Stimulated activated CD4-positive, alpha-beta T cell treated with anti-CD3 and anti-CD28 coated beads, Interleukin-1b, Interleukin-23, amount 100 ng/mL, for 24 hours (primary cell): ENCODE data around the gene ZNF200.
A peak's percentile ranks its signal among the peaks of the same experiment; 100 is the strongest.
"Not testable (repeated sequence)": the region's sequence is repeated elsewhere in the genome, so short reads cannot be mapped to it uniquely, and the experiment has no call there.

Experiments used
- DNase-seq, 4 experiments: peaks; one replicate each; pipeline ENCODE4 v3.0.0-alpha.2; 2020; ENCODE audit warnings: low read depth in 4 of 4, low spot score in 1 of 4

The ZNF200 gene

GRCh38 chr16:3234857-3235561 lies at the start of gene ZNF200:
ZNF200 (minus strand) TSS chr16:3235158; CDS start chr16:3233755, 1,403 bp downstream.
- peak; percentile 85 to 92 (median 88) for DNase-seq

DNA sequence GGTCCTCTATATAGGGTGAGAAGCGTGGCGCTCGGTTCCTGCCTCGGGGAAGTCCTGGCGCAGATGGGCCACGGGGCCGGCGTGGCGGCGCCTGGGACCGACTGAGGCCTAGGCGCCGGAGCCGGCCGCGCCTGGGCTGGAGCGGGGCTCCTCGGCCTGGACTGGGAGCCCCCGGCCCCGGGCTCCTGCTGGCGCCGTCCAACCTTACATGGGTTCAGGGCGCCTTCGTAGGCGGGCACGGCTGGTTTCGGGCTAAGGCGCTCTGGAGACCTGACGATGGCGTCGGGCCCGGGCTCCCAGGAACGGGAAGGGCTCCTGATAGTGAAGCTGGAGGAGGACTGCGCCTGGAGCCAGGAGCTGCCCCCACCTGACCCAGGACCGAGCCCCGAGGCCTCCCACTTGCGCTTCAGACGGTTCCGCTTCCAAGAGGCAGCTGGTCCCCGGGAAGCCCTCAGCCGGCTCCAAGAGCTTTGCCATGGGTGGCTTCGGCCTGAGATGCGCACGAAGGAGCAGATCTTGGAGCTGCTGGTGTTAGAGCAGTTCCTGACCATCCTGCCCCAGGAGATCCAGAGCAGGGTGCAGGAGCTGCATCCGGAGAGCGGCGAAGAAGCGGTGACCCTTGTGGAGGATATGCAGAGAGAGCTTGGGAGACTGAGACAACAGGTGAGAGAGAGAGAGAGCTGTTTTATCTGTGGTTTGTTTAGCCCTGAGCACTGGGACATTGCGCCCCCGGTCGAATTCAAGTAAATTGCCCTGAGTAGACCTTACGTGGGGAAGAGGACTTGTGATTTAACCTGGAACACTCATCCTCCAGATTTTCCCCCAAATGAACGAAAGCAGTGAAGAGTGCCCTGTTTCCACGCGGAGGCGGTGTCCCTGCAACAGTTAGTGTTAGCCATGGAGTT lies 48.8 kb upstream of the ZNF200 start:
- DNase-seq: no peak

- peak; percentile 81 to 89 (median 84) for DNase-seq
Measured at GRCh38 chr16:3282730-3283542, 48.0 kb upstream of the ZNF200 start, which contains the start of gene ZNF263. ZNF263 (plus strand) TSS chr16:3283491; CDS start chr16:3283819, 328 bp downstream.

- no peak for DNase-seq
Measured at GRCh38 chr16:3282103-3282729, 47.3 kb upstream of the ZNF200 start.

DNA sequence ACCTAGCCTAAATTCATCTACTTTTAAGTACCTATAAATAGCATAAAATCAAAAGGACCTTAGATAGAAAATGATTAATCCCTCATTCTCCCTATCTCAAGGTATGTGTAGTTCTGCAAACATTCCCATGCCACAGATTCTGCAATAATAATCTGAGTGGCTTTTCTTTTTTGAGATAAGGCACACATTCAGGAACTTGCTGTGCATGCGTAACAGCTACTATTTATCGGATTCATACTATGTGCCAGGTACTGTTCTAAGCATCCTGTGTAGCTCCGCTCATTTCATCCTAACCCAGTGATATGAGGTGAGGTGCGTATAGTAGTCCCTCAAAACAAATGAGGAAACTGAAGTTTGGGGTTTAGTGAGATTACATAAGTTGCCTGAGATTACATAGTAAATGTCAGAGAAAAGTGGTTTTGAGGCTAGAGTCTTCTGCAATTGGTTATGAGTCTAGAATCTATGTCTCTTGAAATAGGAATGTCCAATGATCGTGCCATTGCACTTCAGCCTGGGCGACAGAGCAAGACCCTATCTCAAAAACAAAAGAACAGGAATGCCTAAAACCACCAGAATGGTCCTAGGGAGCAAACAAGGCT lies 46.4 kb upstream of the ZNF200 start:
- no peak for DNase-seq

DNA sequence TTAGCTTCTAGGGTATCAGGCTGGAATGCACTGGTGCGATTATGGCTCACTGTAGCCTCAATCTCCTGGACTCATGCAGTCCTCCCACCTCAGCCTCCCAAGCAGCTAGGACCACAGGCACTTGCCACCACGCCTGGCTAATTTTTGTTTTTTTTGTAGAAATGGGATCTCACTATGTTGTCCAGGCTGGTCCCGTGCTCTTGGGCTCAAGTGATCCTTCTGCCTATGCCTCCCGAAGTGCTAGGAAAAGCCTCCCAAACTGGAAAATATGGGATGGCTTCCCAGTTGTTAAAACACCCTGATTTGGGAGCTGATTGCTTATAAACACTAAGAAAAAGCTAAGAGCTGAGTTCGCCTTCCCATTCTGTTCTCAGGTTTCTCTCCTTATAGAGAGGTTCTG lies 41.7 kb upstream of the ZNF200 start:
- no peak for DNase-seq

GRCh38 chr16:3274947-3275346 lies 40.0 kb upstream of the ZNF200 start:
- DNase-seq: no peak

GRCh38 chr16:3274490-3274889 lies 39.5 kb upstream of the ZNF200 start:
- no peak for DNase-seq

DNA sequence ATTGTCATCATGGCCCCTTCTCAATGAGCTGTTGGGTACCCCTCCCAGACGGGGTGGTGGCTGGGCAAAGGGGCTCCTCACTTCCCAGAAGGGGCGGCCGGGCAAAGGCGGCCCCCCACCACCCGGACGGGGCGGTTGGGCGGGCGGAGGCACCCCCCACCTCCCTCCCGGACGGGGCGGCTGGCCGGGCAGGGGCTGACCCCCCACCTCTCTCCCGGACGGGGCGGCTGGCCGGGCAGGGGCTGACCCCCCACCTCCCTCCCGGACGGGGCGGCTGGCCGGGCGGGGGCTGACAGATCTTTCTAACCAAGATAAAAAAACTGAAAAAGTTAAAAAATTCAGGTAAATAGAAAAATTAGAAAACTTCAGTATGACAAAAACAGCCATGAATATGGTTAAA lies 36.3 kb upstream of the ZNF200 start:
- not testable (repeated sequence) for DNase-seq

GRCh38 chr16:3270718-3271117 lies 35.8 kb upstream of the ZNF200 start:
- DNase-seq: not testable (repeated sequence)

- no peak for DNase-seq
Measured at GRCh38 chr16:3268294-3268693, 33.3 kb upstream of the ZNF200 start.

DNA sequence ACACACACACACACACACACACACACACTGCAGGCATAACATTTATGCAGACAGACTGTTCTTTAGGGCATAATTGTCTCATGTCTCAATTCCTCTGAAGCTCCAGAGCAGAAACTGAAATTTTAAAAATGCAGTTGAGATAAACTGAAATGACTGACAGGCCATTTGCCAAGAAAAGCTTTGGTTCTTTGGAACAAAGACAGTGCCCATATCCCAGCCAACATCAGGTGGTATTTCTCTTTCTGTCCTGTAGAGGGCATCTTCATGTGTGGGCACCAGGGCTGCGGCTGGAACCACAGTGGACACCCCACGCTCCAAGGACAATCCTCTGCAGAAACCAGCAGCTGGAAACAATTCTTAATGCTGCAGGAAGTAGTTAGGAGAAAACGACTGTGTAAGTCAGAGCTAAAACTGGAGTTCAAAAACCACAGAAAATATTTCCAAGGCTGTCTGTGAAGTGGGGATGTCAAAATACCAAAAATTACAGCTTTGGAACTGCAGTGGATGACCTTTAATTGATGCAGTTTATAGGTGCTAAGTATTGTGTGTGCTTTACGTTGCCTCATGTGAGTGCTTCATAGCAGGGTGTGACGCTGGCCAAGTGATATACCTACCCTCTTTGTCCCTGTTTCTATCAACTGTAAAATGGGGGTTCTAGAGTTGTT lies 32.0 kb upstream of the ZNF200 start:
- no peak for DNase-seq

- peak; percentile 86 to 99 (median 96) for DNase-seq
Measured at GRCh38 chr16:3264137-3265036, 29.4 kb upstream of the ZNF200 start.

DNA sequence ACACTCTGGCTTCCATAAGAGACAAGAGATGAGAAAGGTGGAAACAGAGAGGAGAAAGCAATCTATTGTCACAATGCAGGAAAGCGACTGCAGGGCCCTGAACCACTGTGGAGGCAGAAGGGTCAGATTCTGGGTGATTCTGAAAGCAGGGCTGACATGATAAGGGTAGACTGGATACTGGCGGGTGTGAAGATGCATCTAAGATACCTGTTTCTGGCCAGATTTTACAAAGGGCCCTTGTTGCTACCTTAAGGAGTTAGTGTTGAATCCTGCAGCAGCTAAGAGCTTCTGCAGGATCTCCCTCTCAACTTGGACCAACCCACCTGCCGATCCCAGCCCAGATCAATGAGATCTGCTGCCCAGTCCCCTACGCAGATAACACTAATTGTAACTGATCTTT lies 27.6 kb upstream of the ZNF200 start:
- DNase-seq: no peak

DNA sequence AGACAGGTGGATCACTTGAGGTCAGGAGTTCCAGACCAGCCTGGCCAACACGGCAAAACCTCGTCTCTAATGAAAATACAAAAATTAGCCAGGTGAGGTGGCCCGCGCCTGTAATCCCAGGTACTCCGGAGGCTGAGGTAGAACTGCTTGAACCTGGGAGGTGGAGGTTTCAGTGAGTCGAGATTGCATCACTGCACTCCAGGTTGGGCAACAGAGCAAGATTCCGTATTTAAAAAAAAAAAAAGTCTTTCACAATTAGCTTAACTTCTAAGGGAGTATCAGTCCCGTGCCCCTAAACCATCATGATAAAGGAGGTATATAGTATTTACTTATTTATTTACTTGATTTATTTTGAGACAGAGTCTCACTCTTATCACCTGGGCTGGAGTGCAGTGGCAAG lies 24.9 kb upstream of the ZNF200 start:
- no peak for DNase-seq

GRCh38 chr16:3256866-3257465 lies 22.0 kb upstream of the ZNF200 start:
- DNase-seq: no peak

DNA sequence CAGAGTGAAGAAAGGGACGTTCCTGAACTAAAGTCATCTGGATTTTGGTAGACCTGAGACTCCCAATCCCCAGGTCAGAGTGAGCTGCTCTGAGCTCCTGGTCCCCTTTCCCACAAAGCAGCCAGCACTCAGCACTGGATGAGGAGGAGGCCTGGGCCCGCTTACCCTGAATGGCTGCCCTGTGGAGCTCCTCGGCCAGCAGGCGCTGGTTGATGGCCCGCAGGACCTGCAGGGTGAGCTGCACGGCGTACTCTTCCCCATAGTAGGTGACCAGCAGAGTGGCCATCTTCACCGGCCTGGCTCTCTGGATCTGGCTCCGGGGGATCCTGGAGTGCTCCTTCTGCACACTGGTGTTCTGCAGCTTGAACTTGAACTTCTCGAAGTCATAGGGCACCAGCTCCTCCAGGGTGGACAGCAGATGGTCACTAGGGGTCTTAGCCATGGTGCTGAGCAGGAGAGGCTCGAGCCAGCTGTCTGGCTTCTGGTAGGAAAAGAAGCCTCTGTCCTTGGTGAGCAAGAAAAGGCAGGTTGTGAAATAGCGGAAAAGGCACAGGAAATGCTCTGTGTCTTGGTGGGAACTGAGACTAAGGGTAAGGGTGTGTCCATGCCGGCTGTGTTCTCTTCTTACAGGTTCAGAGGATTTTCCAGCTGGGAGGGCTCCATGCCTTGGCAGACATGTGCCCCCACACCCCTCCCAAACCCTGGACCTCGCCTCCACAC lies 21.3 kb upstream of the ZNF200 start, which contains the start of gene MEFV:
TSS of gene MEFV (minus strand) at position 488 of the 720 bp plus-strand sequence. CDS start at position 442, 46 bp downstream.
- DNase-seq: no peak

DNA sequence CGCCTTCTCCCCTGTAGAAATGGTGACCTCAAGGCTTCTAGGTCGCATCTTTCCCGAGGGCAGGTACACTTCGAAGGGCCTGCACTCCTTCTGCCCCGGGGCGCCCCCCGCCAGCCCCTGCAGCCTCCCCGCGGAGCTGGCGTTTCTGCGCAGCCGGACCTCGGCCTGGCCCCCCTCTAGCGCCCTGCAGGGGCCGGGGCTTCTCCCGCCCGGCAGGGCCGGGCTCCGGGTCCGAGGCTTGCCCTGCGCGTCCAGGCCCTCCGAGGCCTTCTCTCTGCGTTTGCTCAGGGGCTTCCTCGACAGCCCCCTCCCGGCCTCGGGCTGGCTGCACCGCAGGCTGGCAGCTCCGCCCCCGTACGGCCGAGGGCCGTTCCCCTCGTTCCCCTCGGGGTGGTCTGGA lies 19.4 kb upstream of the ZNF200 start:
- DNase-seq: no peak
